Stimulated activated naive CD4-positive, alpha-beta T cell (primary cell): ENCODE data around the gene NUDT17.
"Not testable (repeated sequence)": the region's sequence is repeated elsewhere in the genome, so short reads cannot be mapped to it uniquely, and the experiment has no call there.

Experiments
- DNase-seq, 6 experiments: peaks; one replicate each; lab custom pipeline; 2025; lab: John Stamatoyannopoulos, UW

Gene NUDT17

DNA sequence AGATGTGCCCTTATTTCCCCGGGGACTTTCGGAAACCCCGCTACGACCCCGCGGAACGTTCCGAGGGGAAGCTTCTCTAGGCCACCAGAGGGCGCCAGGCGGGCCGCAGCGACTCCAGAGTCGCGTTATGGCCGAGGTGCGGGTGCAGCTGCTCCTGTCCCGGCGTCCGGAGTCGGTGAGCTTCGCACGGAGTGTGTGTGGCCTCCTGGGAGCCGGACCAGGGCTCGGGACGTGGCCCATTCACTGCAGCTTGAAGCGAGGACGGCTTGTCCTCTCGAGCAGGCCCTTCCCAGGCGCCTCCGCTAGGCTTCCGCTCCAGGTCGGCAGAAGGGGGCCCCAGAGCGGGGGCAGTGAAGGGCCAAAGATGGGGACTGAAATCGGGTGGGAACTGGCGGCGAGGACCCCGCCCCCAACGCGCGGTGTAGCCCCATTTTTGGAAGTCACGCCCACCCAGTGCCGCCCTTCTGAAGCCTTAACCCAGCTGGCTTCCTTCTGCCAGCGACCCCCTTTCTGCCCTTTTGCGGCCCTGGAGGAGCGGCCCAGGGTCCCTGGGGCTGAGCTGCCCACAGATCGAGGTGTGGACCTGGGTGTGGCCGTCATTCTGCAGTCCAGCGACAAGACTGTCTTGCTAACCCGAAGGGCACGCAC, at the start of gene NUDT17:
Gene NUDT17 (plus strand): TSS at position 117 of the 648 bp plus-strand sequence. CDS start 11 bp downstream, at position 128.
- DNase-seq, result peak; percentile 41 to 77 (median 66)

DNA sequence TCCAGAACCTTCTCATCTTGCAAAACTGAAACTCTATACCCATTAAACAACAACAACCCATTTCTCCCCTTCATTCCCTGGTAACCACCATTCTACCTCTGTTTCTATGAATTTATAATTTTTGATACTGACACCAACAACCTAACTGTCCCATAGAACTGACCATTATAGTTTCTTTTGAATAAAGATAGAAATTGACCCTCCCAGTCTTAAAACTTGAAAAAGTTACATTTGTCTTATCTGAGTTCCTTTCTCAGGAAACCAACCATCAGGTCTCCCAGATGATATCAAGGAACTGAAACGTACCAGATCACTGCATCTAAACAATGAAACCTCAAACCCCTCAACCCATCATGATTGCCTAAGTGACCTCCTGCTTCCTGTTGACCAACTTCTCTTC, 48.7 kb upstream of the NUDT17 start:
- DNase-seq, result no peak

GRCh38 chr1:145799806-145800205, 45.6 kb upstream of the NUDT17 start:
- DNase-seq, result no peak

GRCh38 chr1:145804235-145805045, 41.0 kb upstream of the NUDT17 start:
- no peak for DNase-seq

DNA sequence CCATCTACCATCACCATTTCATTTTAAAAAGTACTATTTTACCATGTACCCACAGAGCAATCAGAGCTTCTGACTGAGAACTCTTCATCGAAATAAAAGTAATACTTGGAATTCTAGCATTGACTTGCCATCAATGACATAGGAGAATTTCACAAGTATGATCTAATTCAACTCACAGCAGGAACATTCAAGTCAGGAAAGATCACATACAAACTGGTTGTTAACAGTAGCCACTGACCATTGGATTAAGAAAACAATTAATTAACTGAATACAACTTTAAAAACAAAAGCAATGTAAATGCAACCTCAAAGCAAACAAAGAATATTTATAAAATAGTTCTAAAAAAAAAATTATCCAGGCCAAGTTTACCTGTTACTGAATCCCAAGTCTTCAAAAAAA, 40.4 kb upstream of the NUDT17 start:
- no peak for DNase-seq

- no peak for DNase-seq
These were observed 39.0 kb upstream of the NUDT17 start for GRCh38 chr1:145806408-145806807.

GRCh38 chr1:145806844-145807243, 38.6 kb upstream of the NUDT17 start:
- DNase-seq, result no peak

DNA sequence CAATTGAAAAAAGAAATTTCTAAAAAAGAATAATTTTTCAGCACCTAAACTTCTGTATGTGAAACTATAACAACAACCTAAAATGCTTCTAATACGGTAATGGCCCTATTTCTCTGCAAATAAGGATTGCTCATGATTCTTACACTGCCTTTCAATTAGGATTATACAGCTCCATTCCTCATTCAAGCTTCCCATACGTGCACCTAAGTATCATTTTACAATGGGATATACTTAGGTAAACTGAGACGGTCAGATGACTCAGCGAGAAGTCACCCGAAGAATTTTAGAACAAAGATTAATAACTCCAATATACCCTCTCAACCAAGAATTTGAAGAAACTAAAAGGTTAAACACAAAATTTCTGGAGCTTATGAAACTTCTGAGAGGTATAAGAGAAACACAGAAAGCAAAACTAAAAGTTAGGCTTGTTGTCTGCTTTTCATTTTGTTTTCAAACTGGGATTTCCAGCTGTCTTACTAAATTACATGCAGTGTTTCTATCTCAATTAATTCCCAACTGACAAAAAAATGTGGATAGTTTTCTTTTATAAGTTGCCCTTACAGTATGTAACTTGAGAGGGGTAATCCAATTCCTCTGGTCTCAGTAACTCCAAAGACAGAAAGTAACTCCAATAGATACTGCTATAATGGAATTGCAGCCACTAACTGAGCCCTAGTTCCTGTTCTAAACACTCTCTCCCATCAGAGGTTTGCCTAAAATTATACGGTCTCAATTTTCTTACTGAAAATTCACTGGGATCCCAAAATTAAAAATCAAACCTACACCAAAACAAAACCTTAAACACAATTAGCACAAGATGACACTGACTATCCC, 32.2 kb upstream of the NUDT17 start:
- not testable (repeated sequence) for DNase-seq

GRCh38 chr1:145818095-145818494, 27.3 kb upstream of the NUDT17 start:
- DNase-seq, result not testable (repeated sequence)

DNA sequence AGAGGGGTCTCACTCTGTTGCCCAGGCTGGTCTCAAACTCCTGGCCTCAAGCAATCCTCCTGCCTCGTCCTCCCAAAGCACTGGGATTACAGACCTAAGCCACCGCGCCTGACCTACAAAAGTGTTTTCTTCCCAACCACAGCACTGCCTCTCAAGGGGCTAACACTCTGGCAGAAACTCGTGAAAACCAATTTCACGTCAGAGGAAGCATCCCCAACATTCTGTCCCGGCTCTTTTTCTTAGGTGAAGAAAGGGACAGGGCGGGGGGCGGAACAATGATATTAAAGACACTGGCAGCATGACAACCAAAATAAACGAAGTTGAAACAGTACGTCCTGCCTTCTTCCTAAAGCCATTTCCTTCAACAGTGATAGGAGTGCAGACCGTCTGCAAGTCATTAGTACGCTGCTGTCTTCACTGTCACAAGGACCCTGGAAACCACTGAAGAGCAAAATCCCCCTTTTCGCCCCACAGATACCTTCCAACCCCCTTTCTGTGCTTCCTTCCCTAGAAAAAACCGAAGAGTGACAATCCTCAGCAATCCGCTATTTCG, 22.6 kb upstream of the NUDT17 start:
- DNase-seq, result not testable (repeated sequence)

DNA sequence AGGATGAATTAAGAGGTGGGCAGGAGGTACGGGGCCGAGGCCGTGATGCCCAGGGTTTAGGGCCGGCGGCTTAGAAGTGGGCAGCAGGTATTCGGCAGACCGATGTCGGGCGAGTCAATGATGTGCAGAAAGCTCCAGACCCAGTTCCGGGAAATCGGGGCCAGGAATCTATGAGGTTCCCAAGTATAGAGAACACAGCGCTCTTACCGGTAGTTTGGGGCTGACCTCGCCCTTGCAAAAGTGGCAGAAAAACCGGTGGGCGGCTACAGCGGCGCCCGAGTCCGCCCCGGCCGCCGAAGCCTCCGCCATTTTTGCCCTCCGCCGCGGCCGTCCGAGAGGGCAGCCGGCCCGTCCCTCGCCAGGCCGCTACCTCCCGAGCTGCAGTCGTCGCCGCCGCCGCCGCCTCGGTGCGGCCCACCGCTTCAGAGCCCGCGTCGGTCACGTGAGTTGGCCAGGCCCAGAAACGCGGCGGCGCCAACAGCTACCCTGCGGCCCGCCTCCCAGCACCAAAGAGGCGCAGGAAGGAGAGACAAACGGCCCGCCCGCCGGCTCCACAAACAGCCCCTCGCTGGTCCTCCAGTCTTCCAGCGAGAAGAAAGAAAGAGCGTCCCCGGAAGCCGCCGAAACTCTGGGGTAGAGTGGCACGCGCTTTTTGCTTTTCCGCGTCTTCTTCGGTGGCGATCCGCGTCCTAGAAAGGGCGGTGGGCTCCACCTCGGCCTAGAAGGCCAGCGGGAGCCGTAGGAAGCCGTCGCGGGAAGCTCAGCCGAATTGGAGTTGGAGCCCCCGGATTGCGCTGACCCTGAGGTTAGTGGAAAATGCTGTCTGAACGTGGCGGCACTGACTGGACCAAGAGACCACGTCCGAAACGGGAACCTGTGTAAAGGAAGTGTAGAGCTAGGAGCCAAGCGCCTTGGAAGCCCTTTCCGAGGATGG, 21.6 kb upstream of the NUDT17 start, which contains the start of the genes POLR3C and RNF115:
Gene POLR3C (plus strand): TSS at position 636 of the 934 bp plus-strand sequence. CDS start 1,577 bp downstream, outside the sequence.
Gene RNF115 (minus strand): TSS at position 531 of the 934 bp plus-strand sequence. CDS start 222 bp downstream, at position 309.
- peak; percentile 73 to 87 (median 80) for DNase-seq

- DNase-seq, result no peak
These were observed 21.0 kb upstream of the NUDT17 start for GRCh38 chr1:145824499-145824842.

DNA sequence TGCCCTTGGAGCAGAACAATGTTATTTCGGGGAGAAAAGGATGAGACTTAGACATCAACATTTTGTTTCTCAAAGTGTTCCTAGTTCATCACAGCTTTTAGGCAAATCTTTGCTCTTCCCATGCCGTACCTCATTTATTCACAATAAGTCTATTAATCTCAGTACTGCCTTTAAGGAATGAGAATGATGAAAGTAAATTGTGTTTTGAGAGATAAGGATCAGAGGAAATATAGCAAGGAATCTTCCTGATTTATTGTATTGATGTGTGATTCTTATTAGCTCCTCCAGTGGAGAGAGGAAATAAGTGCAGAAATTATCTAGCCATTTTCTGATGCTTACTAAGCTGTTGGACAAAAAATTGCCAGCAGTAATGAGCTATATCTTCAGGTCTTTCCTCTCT, 19.4 kb upstream of the NUDT17 start:
- DNase-seq, result no peak

DNA sequence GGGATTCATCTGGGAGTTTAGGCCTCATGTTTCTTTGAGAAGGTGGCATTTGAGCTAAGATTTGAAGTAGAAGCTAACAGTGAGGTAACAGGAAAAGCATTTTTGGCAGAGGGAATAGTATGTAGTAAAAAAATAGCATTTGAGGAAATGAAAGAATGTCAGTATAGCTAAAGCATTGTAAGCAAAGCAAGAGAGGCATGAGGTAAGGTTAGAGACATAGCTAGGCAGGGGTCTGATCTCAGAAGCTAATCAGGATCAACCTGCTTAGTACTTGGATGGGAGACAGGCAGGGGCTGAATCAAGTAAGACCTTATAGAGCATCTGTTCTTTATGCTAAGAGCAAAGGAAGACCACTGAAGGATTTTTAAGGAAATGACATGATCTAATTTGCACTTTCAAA, 17.5 kb upstream of the NUDT17 start:
- no peak for DNase-seq

- DNase-seq, result no peak
These were observed 16.9 kb upstream of the NUDT17 start for GRCh38 chr1:145828367-145829026.

DNA sequence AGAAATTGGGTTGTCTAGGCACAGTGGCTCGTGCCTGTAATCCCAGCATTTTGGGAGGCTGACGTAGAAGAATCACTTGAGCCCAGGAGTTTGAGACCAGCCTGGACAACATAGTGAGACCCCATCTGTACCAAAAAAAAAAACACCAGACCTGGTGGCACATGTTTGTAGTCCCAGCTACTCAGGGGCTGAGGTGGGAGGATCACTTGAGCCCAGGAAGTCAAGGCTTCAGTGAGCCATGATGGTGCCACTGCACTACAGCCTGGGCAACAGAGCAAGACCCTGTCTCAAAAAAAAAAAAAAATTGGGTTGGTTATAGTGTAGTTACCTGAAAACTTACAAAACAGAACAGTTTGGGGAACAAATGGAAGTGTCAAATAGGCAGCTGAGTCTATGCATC, 14.6 kb upstream of the NUDT17 start:
- DNase-seq, result not testable (repeated sequence)

DNA sequence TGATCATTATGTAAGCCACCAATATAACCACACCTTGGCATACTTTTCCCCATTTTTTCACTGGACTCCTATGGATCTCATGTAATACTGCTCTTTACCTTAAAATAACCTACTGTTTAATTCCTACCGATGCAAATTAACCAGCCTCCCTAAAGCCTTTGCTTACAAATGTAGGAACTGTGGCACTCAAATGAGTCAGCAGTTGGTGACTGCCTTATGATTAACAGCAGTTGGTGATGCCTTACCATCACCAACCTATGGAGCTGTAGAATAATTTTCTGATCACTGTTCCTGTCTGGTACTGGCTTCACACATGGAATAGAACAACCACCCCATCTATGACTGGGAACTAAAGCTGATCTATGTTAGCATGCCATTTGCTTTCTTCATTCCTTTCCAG, 7.8 kb upstream of the NUDT17 start:
- no peak for DNase-seq

- no peak for DNase-seq
These were observed 2.4 kb upstream of the NUDT17 start for GRCh38 chr1:145843031-145843430.

DNA sequence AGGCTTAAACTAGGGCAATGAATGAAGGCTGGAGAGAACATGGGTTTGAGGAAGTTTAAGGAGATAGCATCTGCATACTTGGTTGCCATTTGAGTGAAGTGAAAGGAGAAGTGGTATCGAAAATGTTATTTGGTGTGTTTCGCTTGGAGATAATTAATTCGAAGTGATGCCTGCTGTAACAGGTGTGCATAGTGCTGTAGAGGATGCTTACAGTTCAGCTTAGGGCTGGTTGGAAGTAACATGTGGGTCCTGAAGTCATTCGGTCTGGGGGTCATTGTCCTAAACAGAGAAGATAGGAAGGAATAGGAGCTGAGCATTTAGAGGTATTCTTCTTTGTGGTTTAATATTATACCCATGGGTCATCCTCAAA, 301 bp upstream of the NUDT17 start:
- DNase-seq, result peak in 1 of 6 experiments; percentile 41

- peak in 4 of 6 experiments; percentile 7 to 47 (median 20) for DNase-seq
These were observed 777 bp downstream of the NUDT17 start for GRCh38 chr1:145846201-145846612.
